Natural killer cell (primary cell): ENCODE measurements around the gene SMIM44. TPM values are rescaled to one million over a fixed set of nuclear protein-coding genes. Genes with fewer than 3 reads are reported as not detected.
A peak's percentile ranks its signal among the peaks of the same experiment; 100 is the strongest.

Source experiments
- ATAC-seq, 3 donors: fragments of 150-1000 bp in 2 of 3; fragments of 200-7000 bp in 1 of 3; cut with Tn5 transposase; 1 replicate in 1 of 3; 2 replicates in 2 of 3; pipeline ENCODE4 v1.10.0; 2021; ENCODE audit warnings: mild to moderate bottlenecking in 2 of 3, moderate library complexity in 2 of 3
- DNase-seq, 2 donors: peaks; one replicate each; pipeline versions ENCODE4 v3.0.0 to v3.0.0-alpha.2; 2013 to 2021; ENCODE audit warnings: mixed read lengths in 1 of 2
- H3K27ac ChIP-seq: one replicate; pipeline ENCODE4 v1.5.1; 2013; ENCODE audit warnings: mild to moderate bottlenecking, low read length
- H3K27me3 ChIP-seq: one replicate; pipeline ENCODE4 v1.6.1; 2013; ENCODE audit warnings: low read length; ENCODE audit not compliant: control insufficient read depth, insufficient read depth
- H3K36me3 ChIP-seq: one replicate; pipeline ENCODE4 v1.6.1; 2013; ENCODE audit warnings: low read length; ENCODE audit not compliant: control insufficient read depth, insufficient read depth
- H3K4me1 ChIP-seq: one replicate; pipeline ENCODE4 v1.6.1; 2013; ENCODE audit warnings: low read length; ENCODE audit not compliant: control insufficient read depth, insufficient read depth
- H3K4me3 ChIP-seq: one replicate; pipeline ENCODE4 v1.5.1; 2013; ENCODE audit warnings: low read length
- H3K9me3 ChIP-seq: one replicate; pipeline ENCODE4 v1.6.1; 2013; ENCODE audit warnings: low read length; ENCODE audit not compliant: control insufficient read depth, insufficient read depth
- H3K27ac Mint-ChIP-seq, 2 donors: one replicate each; pipeline ENCODE4 v1.8.0; 2022; ENCODE audit warnings: mild to moderate bottlenecking in 2 of 2, mixed read lengths in 2 of 2, moderate library complexity in 1 of 2
- H3K27me3 Mint-ChIP-seq, 2 donors: one replicate each; pipeline ENCODE4 v1.8.0; 2022; ENCODE audit warnings: low read depth in 2 of 2, mixed read lengths in 2 of 2
- H3K36me3 Mint-ChIP-seq: one replicate; pipeline ENCODE4 v1.8.0; 2022; ENCODE audit warnings: mixed read lengths
- H3K4me1 Mint-ChIP-seq, 2 donors: one replicate each; pipeline ENCODE4 v1.8.0; 2022; ENCODE audit warnings: mixed read lengths in 2 of 2
- H3K4me3 Mint-ChIP-seq: one replicate; pipeline ENCODE4 v1.8.0; 2022; ENCODE audit warnings: mild to moderate bottlenecking, moderate library complexity, mixed read lengths
- H3K9me3 Mint-ChIP-seq, 2 donors: one replicate each; pipeline ENCODE4 v1.8.0; 2022; ENCODE audit warnings: mixed read lengths in 2 of 2
- CTCF ChIP-seq: fragments of 200-600 bp; IDR thresholded peaks from one replicate; pipeline ENCODE4 v1.8.0; 2022; ENCODE audit warnings: antibody characterized with exemption
- WGBS: methylation state at CpG from one replicate; pipeline ENCODE4 v1.1.7; 2013; ENCODE audit warnings: missing lambda C conversion rate; ENCODE audit not compliant: insufficient coverage; 5-methylcytosine and 5-hydroxymethylcytosine counted together
- intact Hi-C: fragments of 100-400 bp; cut with micrococcal nuclease; formaldehyde crosslinking; loops from one replicate; pipeline ENCODE4 v1.14.2; 2022
- total RNA-seq, 4 donors: library from RNA; stranded (reverse); fragments of 120-200 nt in 1 of 4; gene quantifications; one replicate each; pipeline versions ENCODE4 v1.2.3 to v1.2.4, GENCODE V29; 2013 to 2022

SMIM44 gene
- total RNA-seq, 3 donors from 2014 or later (not counting 1 experiment from before 2014, with no cell fraction given) = not detected

DNA sequence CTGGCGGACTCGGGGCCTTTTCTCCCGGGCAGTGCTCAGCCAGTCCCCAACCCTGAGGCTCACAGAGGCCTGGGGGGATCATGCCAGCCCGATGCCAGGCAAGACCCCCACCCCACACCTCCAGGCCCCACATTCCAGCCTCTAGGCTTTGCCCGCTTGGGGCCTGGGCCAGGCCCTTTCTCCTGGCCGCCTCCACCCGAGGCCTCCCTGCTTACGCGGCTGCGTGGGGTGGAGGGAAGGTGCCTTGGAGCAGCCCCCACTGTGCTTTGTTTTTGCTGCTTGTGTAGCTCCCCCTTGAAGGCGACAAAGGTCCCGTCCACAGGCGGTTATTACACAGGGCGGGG lies 41.3 kb downstream of the SMIM44 start:
- Histone ChIP-seq H3K9me3 (no peaks in the 10 kb centered on the region), H3K27ac (no peak overlapping the region), H3K4me3 (no peak overlapping the region), H3K4me1 (no peaks in the 10 kb centered on the region), H3K27me3 (no peaks in the 10 kb centered on the region), H3K36me3 (no peaks in the 10 kb centered on the region)
- no peak for TF ChIP-seq CTCF
- Mint-ChIP-seq H3K4me3 (no peak overlapping the region), H3K36me3 (no peaks in the 10 kb centered on the region), H3K4me1 (peaks cover 11 to 12% of the 10 kb centered on the region in 2 donors), H3K9me3 (no peaks in the 10 kb centered on the region), H3K27ac (no peak overlapping the region), H3K27me3 (no peaks in the 10 kb centered on the region)
- DNase-seq = no peak
- WGBS = 94% methylated on average over 14 of the region's 14 CpGs
- intact Hi-C loops = no loop called here
- ATAC-seq = no peak

DNA sequence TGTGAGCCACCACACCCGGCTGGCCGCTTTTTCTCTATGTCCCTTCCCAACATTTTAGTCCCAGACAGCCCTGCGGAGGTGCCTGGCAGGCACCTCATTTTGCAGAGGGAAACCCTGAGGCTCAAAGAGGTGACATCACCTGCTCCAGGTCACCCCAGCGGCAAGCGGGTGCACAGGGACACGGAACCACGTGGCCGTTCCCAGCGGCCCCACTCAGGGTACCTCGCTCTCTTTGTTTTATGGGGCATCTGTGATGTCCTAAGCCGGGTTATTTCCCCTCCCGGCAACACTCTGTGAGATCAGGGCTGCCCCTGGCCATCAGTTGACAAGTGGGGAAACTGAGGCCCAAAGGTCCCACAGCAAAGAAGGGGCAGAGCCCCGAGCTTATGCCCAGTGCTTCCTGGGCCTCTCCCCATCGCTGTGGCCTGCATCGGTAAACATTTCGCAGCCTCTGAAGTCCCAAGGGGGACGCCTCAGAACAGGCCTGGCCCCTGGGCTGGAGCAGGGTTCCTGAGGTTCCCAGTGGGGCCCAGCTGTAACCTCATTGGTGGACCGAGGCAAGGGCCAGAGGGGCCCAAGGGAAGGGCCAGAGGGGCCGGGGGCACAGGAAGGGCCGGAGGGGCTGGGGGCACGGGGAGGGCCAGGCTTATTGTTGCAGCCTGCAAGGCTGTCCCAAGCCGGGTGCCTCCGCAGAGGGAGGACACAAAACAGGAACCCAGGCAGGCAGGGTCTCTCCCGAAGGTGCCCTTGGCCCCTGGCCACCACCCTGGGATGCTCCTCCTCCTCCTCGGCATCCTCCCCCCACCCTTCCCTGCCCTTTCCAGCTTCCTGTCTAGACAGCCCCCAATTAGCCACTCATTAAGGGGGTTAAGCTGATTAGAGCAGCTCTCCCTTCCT lies 41.9 kb downstream of the SMIM44 start:
- TF ChIP-seq CTCF = no peak
- H3K4me3 Mint-ChIP-seq = no peak overlapping the region
- ATAC-seq (no peak), DNase-seq (no peak)
- no peaks in the 10 kb centered on the region for H3K36me3 ChIP-seq
- no peaks in the 10 kb centered on the region for H3K4me1 ChIP-seq
- no peak overlapping the region for H3K27ac ChIP-seq
- no peaks in the 10 kb centered on the region for H3K36me3 Mint-ChIP-seq
- no peaks in the 10 kb centered on the region for H3K27me3 Mint-ChIP-seq
- WGBS = 95% methylated on average over 25 of the region's 25 CpGs
- H3K27me3 ChIP-seq = no peaks in the 10 kb centered on the region
- peaks cover 11 to 12% of the 10 kb centered on the region in 2 donors for H3K4me1 Mint-ChIP-seq
- H3K9me3 Mint-ChIP-seq = no peaks in the 10 kb centered on the region
- H3K27ac Mint-ChIP-seq = no peak overlapping the region
- H3K4me3 ChIP-seq = no peak overlapping the region
- intact Hi-C loops = no loop called here
- no peaks in the 10 kb centered on the region for H3K9me3 ChIP-seq

GRCh38 chr19:3440082-3440481 lies 43.2 kb downstream of the SMIM44 start:
- 84% methylated on average over 13 of the region's 13 CpGs for WGBS
- Mint-ChIP-seq H3K4me3 (no peak overlapping the region), H3K27me3 (no peaks in the 10 kb centered on the region), H3K4me1 (peaks cover 17 to 20% of the 10 kb centered on the region in 2 donors), H3K9me3 (no peaks in the 10 kb centered on the region), H3K27ac (no peak overlapping the region), H3K36me3 (no peaks in the 10 kb centered on the region)
- ATAC-seq = peak; percentile 42 to 45 (median 44)
- no peaks in the 10 kb centered on the region for H3K36me3 ChIP-seq
- no peaks in the 10 kb centered on the region for H3K27me3 ChIP-seq
- no peaks in the 10 kb centered on the region for H3K9me3 ChIP-seq
- intact Hi-C loops = no loop called here
- TF ChIP-seq CTCF = peak; percentile 39
- no peak overlapping the region for H3K4me3 ChIP-seq
- no peak overlapping the region for H3K27ac ChIP-seq
- DNase-seq = peak; percentile 44 to 73
- H3K4me1 ChIP-seq = peaks cover 6% of the 10 kb centered on the region
